LNCAP (cell line): Measurements from ENCODE around the gene COP1.

Experiments used
- CTCF ChIP-seq: fragments of 450-650 bp; IDR thresholded peaks from 2 replicates; pipeline ENCODE4 v1.5.1; 2017; ENCODE audit warnings: mild to moderate bottlenecking

COP1 gene

GRCh38 chr1:176096015-176096414, 111.1 kb downstream of the COP1 start:
- TF ChIP-seq CTCF, result no peak

GRCh38 chr1:176090766-176091165, 116.3 kb downstream of the COP1 start:
- TF ChIP-seq CTCF, result no peak

- peak; percentile 80 for TF ChIP-seq CTCF
Observed at GRCh38 chr1:176073524-176074157, 133.4 kb downstream of the COP1 start.

GRCh38 chr1:176068901-176069300, 138.2 kb downstream of the COP1 start:
- no peak for TF ChIP-seq CTCF

- no peak for TF ChIP-seq CTCF
Observed at GRCh38 chr1:176068256-176068655, 138.8 kb downstream of the COP1 start.

GRCh38 chr1:176066709-176067108, 140.4 kb downstream of the COP1 start:
- no peak for TF ChIP-seq CTCF

GRCh38 chr1:176058686-176059085, 148.4 kb downstream of the COP1 start:
- no peak for TF ChIP-seq CTCF

- TF ChIP-seq CTCF, result no peak
Observed at GRCh38 chr1:176056312-176056711, 150.8 kb downstream of the COP1 start.
